Activated CD4-positive, CD25-positive, alpha-beta regulatory T cell treated with anti-CD3 and anti-CD28 coated beads, Interleukin-2, amount 50 U/mL, for 16 hours (primary cell): Measurements from ENCODE around the gene MPV17L.
"Not testable (repeated sequence)": the region's sequence is repeated elsewhere in the genome, so short reads cannot be mapped to it uniquely, and the experiment has no call there.

Experiments
- DNase-seq: peaks from one replicate; pipeline ENCODE4 v3.0.0-alpha.2; 2020; ENCODE audit warnings: low read depth, low spot score

The MPV17L gene

DNA sequence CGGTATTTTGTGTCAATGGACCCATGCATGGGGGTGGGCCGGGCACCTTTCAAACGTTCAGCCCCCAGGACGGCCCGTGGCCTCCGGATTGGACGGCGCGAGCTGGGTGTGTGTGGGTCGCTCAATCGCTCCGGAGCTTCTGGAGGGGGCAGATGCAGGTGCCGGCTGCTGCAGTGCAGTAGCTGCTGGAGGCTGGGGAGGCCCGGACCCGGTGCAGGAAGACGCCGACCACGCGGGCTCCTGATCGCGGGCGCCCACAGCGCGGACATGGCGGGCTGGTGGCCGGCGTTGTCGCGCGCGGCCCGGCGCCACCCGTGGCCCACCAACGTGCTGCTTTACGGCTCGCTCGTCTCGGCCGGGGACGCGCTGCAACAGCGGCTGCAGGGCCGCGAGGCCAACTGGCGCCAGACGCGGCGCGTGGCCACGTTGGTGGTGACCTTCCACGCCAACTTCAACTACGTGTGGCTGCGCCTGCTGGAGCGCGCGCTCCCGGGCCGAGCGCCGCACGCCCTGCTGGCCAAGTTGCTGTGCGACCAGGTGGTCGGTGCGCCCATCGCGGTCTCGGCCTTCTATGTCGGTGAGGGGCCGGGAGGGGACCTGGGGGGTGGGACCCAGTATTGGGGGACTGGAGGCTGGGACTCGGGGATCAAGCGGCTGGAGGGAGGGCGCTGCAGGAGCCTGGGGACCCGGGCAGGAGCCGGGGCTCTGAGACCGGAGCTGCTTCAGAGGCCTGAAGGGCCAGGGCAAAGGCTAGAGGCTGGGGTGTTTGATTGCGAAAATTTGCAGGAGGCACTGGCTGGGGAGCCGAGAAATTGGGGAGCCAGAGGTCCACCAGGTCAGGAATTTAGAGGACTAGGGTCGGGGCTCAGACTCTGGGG is at the start of gene MPV17L:
Gene MPV17L, plus strand, starts transcription at position 124 of the 878 bp plus-strand sequence. Its CDS starts 144 bp downstream, at position 268.
- DNase-seq: not testable (repeated sequence)

DNA sequence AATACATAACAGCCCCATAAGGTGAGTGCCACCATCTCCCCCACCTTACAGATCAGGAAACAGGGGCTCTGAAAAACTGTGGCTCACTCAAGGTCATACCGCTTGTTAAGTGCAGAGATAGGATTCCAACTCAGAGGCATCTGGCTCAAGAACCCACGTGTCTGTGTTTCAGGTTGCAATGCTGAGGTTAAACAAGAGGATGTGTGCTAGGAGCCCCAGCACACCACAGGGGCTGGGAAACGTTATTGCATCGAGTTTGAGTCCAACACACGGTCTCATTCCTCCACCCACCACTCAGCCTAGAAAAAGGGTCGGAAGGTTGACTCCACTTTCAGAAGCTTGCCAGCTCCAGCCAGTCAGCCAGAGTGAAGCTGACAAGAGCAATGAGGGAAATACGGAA is 46.8 kb upstream of the MPV17L start:
- not testable (repeated sequence) for DNase-seq

DNA sequence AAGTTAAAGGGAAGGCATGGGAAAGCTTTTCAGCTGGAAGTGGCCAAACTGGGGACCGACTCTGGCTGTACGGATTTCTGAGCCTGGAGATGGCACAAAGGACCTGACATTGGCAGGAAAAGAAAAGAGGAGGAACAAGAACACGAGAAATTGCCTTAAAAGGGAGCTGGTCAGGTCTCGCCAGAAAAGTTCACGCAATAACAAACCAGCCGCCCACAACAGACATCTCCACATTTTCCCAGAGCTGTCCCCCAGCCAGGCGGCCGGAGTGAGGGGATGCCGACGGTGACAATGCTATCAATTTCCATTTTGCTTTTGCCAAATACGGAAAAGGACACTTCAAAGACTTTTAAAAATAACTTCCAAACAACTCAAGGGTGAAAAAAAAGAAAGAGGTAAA is 44.3 kb upstream of the MPV17L start:
- not testable (repeated sequence) for DNase-seq

DNA sequence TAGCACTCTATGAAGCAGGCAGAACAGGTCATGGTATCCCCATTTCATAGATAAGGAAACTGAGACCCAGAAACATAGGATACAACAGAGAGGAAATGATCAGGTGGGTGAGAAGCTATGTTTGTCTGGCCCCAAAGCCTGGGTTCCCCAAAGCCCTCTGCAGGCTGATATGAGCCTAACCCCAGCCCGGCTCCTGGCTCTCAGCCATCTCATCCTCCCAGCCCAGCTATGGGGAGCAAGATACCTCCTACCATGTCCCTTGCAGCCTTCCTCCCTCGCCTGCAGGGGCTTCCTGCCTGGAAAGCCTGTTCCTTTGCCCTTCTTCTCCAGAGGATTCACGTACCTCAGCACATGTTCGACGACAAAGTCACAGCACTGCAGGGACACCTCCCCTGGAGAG is 43.8 kb upstream of the MPV17L start:
- not testable (repeated sequence) for DNase-seq

DNA sequence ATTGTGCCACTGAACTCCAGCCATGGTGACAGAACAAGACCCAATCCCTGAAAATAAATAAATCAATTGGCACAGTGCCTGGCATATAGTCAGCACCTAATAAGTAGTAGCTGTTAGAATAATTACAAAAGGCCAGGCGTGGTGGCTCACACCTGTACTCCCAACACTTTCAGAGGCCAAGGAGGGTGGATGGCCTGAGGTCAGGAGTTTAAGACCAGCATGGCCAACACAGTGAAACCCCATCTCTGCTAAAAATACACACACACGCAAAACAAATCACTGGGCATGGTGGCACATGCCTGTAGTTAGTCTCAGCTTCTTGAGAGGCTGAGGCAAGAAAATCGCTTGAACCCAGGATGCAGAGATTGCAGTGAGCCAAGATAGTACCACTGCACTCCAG is 42.7 kb upstream of the MPV17L start:
- DNase-seq: not testable (repeated sequence)

DNA sequence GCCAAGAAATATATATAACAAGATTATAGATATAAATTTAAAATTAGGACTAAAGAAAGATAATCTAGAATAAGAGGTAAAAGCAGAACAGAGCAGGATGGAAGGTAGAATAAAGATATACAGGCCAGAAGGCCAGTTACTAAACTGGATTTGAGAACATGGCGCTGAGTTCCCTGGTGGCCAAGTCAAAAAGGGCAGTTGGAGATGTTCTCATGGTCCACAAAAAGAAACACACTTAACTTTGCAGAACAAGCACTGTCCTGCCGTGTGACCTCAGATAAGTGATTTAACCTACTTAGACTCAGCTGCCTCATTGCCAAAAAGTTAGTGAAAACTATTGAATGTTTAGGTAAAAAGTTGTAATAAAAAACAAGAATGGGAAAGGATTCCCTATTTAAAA is 40.7 kb upstream of the MPV17L start:
- DNase-seq: not testable (repeated sequence)

DNA sequence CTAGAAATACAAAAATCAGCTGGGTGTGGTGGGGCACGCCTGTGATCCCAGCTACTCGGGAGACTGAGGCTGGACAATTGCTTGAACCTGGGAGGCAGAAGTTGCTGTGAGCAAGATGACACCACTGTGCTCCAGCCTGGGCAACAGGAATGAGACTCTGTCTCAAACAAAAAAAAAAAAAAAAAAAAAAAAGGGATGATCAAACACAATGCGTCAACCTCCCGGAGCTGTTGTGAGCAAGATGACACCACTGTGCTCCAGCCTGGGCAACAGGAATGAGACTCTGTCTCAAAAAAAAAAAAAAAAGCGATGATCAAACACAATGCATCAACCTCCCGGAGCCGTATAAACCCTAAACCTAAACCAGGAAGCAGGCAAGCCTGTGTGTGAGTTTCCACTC is 38.1 kb upstream of the MPV17L start:
- DNase-seq: not testable (repeated sequence)

- not testable (repeated sequence) for DNase-seq
These were observed 17.4 kb upstream of the MPV17L start, which contains the start of gene NPIPA5 for GRCh38 chr16:15378194-15378593. Gene NPIPA5, minus strand, starts transcription at chr16:15378294. Its CDS starts 0 bp downstream, at chr16:15378294.

DNA sequence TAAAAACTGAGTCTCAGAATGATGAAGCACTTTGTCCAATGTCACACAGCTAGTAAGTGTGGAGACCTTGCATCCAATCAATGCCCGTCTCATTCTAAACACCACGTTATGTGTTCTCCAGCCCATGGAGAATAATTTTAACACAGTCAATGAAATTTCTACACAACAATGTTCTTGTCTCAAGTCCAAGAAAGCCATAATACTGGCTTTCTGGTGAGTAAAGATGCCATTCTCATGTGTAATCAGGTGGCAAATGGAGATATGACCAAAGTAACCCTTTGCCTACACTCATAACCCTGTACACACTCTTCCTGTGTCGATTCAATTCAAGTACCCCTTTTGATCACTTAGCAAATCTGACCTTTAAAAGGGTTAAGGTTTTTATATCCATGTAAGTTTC is 12.7 kb upstream of the MPV17L start:
- DNase-seq: not testable (repeated sequence)

GRCh38 chr16:15388060-15388459 is 7.5 kb upstream of the MPV17L start:
- DNase-seq: not testable (repeated sequence)

GRCh38 chr16:15389916-15390315 is 5.6 kb upstream of the MPV17L start:
- not testable (repeated sequence) for DNase-seq

GRCh38 chr16:15393025-15393424 is 2.5 kb upstream of the MPV17L start:
- DNase-seq: not testable (repeated sequence)

DNA sequence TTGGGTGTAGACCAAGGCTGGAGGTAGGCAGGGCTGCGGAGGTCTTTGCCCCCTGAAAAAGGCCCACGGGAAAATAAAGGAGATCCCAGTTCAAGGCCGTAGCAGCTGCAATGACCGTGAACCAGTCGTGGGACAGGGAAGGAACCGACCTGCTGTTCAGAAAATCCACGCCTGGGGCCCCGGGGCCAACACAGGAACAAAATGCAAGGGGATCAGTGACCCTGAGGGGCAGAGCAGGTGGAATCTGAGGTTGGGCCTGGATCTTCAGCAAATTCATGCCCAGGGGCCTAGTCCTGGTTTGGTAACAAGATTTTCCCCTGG is 915 bp downstream of the MPV17L start:
- not testable (repeated sequence) for DNase-seq

- DNase-seq: no peak
These were observed 1.5 kb downstream of the MPV17L start for GRCh38 chr16:15396948-15397594.

DNA sequence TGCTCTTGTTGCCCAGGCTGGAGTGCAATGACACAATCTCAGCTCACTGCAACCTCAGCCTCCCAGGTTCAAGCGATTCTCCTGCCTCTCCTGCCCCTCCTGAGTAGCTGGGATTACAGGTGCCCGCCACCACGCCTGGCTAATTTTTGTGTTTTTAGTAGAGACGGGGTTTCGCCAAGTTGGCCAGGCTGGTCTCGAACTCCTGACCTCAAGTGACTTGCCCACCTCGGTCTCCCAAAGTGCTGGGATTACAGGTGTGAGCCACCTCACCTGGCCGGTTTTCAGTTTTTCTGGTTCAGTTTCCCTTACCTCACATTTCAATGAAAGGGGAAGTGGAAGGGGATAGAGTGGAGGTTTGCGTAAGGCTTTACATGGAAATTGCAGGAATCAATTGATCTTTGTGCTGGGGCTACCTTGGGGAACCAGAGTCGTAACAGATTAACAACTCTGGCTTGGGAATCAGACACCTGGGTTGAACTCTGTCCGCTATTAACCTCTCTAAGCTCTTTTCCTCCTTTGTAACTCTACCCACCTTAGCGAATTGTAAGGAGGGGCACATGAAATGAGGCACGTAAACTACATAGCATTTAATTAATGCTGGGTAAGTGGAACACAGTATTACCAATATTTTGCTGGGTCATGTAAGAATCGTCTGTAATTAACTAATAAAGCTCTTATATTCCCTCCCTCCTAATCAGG is 3.2 kb downstream of the MPV17L start:
- DNase-seq: no peak

GRCh38 chr16:15399317-15399716 is 3.8 kb downstream of the MPV17L start:
- no peak for DNase-seq

DNA sequence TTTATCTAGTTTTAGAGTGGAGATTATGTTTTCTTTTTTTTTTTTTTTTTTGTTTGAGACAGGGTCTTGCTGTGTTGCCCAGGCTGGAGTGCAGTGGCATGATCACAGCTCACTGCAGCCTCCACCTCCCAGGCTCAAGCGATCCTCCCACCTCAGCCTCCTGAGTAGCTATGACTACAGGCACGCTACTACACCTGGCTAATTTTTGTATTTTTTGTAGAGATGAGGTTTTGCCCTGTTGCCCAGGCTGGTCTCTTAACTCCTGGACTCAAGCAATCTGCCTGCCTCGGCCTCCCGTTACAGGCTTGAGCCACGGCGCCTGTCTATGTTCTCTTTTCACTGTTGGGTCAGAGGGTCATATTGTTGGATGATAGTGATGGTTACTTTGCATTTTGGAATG is 4.8 kb downstream of the MPV17L start:
- DNase-seq: not testable (repeated sequence)

DNA sequence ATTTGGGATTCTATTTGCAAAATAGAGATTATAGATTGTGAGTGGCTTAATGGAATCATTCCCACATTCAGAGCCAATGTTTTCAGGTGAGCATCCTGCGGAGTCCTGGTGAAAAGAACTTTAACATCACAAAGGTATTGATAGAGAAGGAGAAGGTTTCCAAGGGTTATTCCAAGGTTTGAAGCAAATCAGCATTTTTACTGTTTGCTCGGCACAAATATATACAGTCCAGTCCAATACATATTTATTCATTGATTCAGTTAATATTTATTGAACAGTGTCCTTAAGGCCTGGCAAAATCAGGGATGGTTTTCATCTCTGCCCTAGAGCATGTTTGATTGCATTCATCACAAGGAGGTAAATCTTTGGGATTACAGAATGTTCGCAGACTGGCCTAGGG is 6.4 kb downstream of the MPV17L start:
- no peak for DNase-seq

- no peak for DNase-seq
These were observed 7.9 kb downstream of the MPV17L start for GRCh38 chr16:15403392-15403995.

GRCh38 chr16:15404091-15404490 is 8.5 kb downstream of the MPV17L start:
- DNase-seq: not testable (repeated sequence)

DNA sequence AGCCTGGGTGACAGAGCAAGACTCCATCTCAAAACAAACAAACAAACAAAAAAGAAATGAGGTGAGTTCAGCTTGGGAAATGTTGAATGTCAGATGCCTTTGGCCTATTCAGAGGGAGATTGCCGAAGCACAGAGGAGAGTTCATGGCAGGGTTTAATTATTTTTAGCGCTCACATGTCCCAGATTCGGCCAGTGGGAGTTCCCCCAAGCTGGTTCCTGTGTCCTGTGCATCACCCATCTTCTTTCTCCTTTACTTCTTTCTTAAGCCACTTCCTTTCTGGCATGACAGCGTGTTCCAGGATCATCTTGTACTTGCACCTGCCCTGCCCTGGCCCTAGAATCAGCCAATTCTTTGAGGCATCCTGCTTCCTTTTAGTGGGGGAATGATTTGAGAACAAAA is 9.2 kb downstream of the MPV17L start:
- DNase-seq: no peak

DNA sequence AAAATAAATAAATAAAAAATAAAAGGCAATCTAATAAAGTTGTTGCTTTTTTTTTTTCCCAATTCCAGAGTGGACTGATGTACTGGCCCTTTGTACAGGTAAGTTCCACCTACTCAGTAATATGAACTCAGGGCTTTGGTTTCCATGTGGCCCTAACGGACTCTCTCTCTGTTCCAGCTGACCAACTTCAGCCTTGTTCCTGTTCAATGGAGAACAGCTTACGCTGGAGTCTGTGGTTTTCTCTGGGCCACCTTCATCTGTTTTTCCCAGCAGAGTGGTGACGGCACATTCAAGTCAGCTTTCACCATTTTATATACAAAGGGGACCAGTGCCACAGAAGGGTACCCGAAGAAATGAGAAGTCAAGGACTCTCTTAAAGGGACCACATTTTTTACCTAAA is 12.2 kb downstream of the MPV17L start:
- DNase-seq: not testable (repeated sequence)
